ENCODE results near the gene KCNS3. TPM values are rescaled to one million over a fixed set of nuclear protein-coding genes. Genes with fewer than 3 reads are reported as not detected.

Gene KCNS3
- total and polyA plus RNA-seq, 12 donors, result 0.50 to 4.3 (median 1.8) TPM

DNA sequence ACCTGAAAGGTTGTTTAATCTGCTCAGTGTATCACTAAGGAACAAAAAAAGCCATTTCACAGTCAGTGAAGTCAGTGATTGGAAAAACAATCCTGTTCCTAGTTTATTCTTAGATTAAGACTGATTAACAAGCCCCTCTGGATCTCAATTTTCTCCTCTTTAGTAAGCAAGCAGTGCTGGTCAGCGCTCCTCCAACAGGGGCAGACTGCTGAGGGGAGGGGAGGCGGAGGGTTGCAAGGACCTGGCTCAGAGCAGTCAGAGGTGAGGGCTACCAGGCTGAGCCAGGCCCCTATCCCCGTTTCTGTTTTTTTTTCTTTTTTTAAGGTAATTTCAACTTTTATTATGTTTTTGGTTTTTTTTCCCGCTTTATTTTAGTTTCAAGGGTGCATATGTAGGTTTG lies 24.7 kb upstream of the KCNS3 start:
- no peak for TF ChIP-seq POLR2A (IDR thresholded peaks at IDR 0.05)
- TF ChIP-seq, protein P1, sequence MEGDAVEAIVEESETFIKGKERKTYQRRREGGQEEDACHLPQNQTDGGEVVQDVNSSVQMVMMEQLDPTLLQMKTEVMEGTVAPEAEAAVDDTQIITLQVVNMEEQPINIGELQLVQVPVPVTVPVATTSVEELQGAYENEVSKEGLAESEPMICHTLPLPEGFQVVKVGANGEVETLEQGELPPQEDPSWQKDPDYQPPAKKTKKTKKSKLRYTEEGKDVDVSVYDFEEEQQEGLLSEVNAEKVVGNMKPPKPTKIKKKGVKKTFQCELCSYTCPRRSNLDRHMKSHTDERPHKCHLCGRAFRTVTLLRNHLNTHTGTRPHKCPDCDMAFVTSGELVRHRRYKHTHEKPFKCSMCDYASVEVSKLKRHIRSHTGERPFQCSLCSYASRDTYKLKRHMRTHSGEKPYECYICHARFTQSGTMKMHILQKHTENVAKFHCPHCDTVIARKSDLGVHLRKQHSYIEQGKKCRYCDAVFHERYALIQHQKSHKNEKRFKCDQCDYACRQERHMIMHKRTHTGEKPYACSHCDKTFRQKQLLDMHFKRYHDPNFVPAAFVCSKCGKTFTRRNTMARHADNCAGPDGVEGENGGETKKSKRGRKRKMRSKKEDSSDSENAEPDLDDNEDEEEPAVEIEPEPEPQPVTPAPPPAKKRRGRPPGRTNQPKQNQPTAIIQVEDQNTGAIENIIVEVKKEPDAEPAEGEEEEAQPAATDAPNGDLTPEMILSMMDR (IDR thresholded peaks at IDR 0.05), result no peak
- Histone ChIP-seq H3K36me3 (replicated peaks in 1 of 2) (no peaks in the 10 kb centered on the region), H3K27ac (no peak overlapping the region), H3K4me1 (replicated peaks in 1 of 2) (no peaks in the 10 kb centered on the region), H3K9me3 (replicated peaks in 1 of 3) (no peaks in the 10 kb centered on the region), H3K4me3 (no peak overlapping the region), H3K27me3 (no peaks in the 10 kb centered on the region)
- intact Hi-C loops (cut with DNase I), result loop anchor here (2.0 to 10.0 kb wide), 4 partner anchors 294 to 524 kb away; no protein-coding TSS in a partner anchor
- no peak for DNase-seq
- 58 to 76% (median 69%) methylated on average over 4 of the region's 4 CpGs for WGBS, 4 donors

DNA sequence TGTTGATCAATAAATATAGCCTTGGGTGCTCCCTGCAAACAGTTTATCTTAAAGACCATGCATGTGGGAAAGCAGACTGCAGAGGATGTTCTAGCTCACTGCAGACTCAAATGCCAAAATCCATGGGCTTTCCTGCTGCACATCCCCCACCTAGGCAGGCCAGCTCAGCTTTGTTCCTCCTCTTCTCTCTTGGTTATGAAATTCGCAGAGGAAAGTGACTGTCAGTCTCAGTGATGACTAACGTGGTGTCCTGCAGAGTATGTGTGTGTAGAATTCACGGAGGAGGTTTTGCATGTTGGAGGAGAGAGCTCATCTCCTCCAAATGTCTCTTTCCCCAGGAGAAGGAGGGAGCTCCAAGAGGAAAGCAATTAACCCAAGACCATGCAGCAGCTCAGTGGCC lies 21.4 kb upstream of the KCNS3 start:
- Histone ChIP-seq H3K27me3 (no peaks in the 10 kb centered on the region), H3K4me1 (replicated peaks in 1 of 2) (no peaks in the 10 kb centered on the region), H3K4me3 (no peak overlapping the region), H3K36me3 (replicated peaks in 1 of 2) (no peaks in the 10 kb centered on the region), H3K9me3 (replicated peaks in 1 of 3) (no peaks in the 10 kb centered on the region), H3K27ac (no peak overlapping the region)
- DNase-seq, result no peak
- TF ChIP-seq, protein P1 (IDR thresholded peaks at IDR 0.05), result no peak
- TF ChIP-seq POLR2A (IDR thresholded peaks at IDR 0.05), result no peak
- intact Hi-C loops (cut with DNase I), result loop anchor here in 1 of 2 donors (10.0 kb wide), 1 partner anchor 298 kb away; no protein-coding TSS in a partner anchor
- WGBS, 4 donors, result 13 to 57% (median 26%) methylated on average over 3 of the region's 3 CpGs

DNA sequence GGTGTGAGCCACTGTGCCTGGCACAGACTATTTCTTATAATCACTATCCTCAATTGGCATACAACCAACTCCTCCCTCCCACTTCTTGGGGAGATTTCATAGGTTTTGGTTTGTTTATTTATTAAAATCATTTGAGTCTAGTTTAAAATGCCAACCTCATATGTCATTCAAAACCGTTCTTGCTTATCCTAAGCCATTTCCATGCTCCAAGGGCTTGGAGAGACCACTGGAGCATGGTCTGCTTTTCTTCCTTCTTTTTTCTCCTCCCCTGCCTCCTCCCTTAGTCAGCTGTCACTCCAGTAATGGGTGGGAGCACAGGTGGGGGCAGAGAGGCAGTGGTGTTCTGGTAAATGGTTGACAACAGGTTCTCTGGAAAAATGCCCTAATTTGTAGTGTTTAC lies 20.4 kb upstream of the KCNS3 start:
- no peaks in the 10 kb centered on the region for H3K27me3 ChIP-seq
- no peak overlapping the region for H3K27ac ChIP-seq
- intact Hi-C loops (cut with DNase I), result loop anchor here in 1 of 2 donors (10.0 kb wide), 1 partner anchor 297 kb away; no protein-coding TSS in a partner anchor
- no peaks in the 10 kb centered on the region for H3K36me3 ChIP-seq (replicated peaks in 1 of 2)
- no peak overlapping the region for H3K4me3 ChIP-seq
- no peak for DNase-seq
- no peak for TF ChIP-seq POLR2A (IDR thresholded peaks at IDR 0.05)
- TF ChIP-seq, protein P1 (IDR thresholded peaks at IDR 0.05), result no peak
- WGBS, 4 donors, result 55 to 76% (median 59%) methylated on average over 1 of the region's 1 CpG
- H3K4me1 ChIP-seq (replicated peaks in 1 of 2), result no peaks in the 10 kb centered on the region
- no peaks in the 10 kb centered on the region for H3K9me3 ChIP-seq (replicated peaks in 1 of 3)

DNA sequence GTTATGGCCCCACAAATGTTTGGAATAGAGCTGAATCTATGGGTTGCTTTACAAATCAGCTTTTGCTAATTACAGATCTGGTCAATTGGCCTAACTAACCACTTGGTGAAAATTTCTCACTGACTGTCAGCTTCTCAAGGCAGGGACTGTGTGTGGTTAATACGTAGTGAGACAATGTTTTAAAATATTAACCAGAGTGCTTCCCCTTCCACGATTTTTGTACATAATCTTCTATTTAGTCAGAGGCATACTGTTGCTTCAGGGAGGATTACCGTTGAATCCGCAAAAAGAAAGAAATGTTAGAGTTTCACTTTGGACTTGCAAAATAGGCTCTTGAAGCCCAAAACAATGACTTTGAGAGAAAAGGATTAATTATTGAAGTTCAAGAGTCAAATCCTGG lies 14.9 kb upstream of the KCNS3 start:
- H3K27me3 ChIP-seq, result no peaks in the 10 kb centered on the region
- 59 to 75% (median 66%) methylated on average over 4 of the region's 4 CpGs for WGBS, 4 donors
- no peaks in the 10 kb centered on the region for H3K4me1 ChIP-seq (replicated peaks in 1 of 2)
- intact Hi-C loops (cut with DNase I), result no loop called here
- H3K4me3 ChIP-seq, result no peak overlapping the region
- no peaks in the 10 kb centered on the region for H3K9me3 ChIP-seq (replicated peaks in 1 of 3)
- DNase-seq, result no peak
- TF ChIP-seq, protein P1 (IDR thresholded peaks at IDR 0.05), result no peak
- no peak for TF ChIP-seq POLR2A (IDR thresholded peaks at IDR 0.05)
- no peak overlapping the region for H3K27ac ChIP-seq
- H3K36me3 ChIP-seq (replicated peaks in 1 of 2), result no peaks in the 10 kb centered on the region

All from adrenal gland (tissue), 12 donors.